GDM1 (cell line): ENCODE results near the gene PRAMEF25.
"Not testable (repeated sequence)": the region's sequence is repeated elsewhere in the genome, so short reads cannot be mapped to it uniquely, and the experiment has no call there.

Experiments used
- DNase-seq: peaks from one replicate; lab custom pipeline; 2025; lab: John Stamatoyannopoulos, UW

PRAMEF25 gene

DNA sequence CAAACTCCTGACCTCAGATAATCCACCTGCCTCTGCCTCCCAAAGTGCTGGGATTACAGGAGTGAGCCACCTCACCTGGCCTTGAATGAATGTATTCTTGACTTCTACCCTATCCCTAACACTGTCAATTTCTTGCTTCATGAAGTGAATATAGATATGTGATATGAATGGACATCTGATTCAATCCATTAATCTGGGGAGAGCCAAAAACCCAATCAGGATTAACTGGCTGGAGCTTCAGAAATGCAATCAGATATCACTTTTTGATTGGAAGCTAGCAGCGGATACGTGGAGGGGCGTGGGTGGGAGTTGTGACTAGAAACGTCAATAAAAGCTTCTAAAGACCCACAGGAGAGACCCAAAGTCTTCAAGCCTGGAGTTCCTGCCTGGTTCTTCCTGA is at the start of gene PRAMEF25:
Gene PRAMEF25, plus strand, starts transcription at position 301 of the 400 bp plus-strand sequence. CDS start 2,920 bp downstream, outside the sequence.
- not testable (repeated sequence) for DNase-seq

GRCh38 chr1:13056475-13056874 is 14.1 kb upstream of the PRAMEF25 start, which contains the start of gene PRAMEF27:
Gene PRAMEF27 (minus strand): TSS chr1:13056575. CDS start chr1:13053659, 2,916 bp downstream.
- DNase-seq, result not testable (repeated sequence)

- DNase-seq, result not testable (repeated sequence)
Measured at GRCh38 chr1:13116754-13117153, 46.2 kb downstream of the PRAMEF25 start, which contains the start of gene HNRNPCL2. Gene HNRNPCL2 (minus strand): TSS chr1:13116854. CDS start chr1:13116400, 454 bp downstream.
